GM12878 (cell line): ENCODE data around the gene PCDHGA10. TPM values are rescaled to one million over a fixed set of nuclear protein-coding genes. Genes with fewer than 3 reads are reported as not detected.

Source experiments
- ATAC-seq: fragments of 200-7000 bp; cut with Tn5 transposase; 3 replicates; pipeline ENCODE4 v1.9.1; 2020; ENCODE audit warnings: mild to moderate bottlenecking, moderate library complexity
- BruUV-seq: library from RNA; stranded (reverse); fragments of 400-500 nt; replicated peaks from 2 replicates; lab custom pipeline; 2021; lab: Mats Ljungman, UMichigan
- CTCF ChIA-PET: fragments of 300-600 bp; sonication (Branson Sonifier 250); formaldehyde crosslinking; extraction: SDS; loops from one replicate; lab custom pipeline; 2021; ENCODE audit warnings: inconsistent platforms; lab: Yijun Ruan, JAX
- POLR2A ChIA-PET: fragments of 350-600 bp; formaldehyde crosslinking; extraction: SDS; loops from one replicate; lab custom pipeline; 2021; ENCODE audit warnings: inconsistent platforms; lab: Charles Lee
- RAD21 ChIA-PET: fragments of 300-600 bp; sonication (Branson Sonifier 250); formaldehyde crosslinking; loops from one replicate; lab custom pipeline; 2023; ENCODE audit warnings: antibody characterized with exemption; ENCODE audit not compliant: unreplicated experiment; lab: Charles Lee
- SMC1A ChIA-PET: fragments of 300-600 bp; sonication (Branson Sonifier 250); formaldehyde crosslinking; loops from one replicate; lab custom pipeline; 2023; ENCODE audit not compliant: unreplicated experiment, uncharacterized antibody; lab: Charles Lee
- DNase-seq: peaks from one replicate; pipeline ENCODE4 v3.0.0-alpha.2; 2011; ENCODE audit warnings: low read depth, low spot score
- FAIRE-seq: peaks from 3 replicates; lab custom pipeline; 2011; peaks lifted over from hg19 to GRCh38; lab: Jason Lieb, UNC
- H2AFZ ChIP-seq: 2 replicates; pipeline ENCODE4 v1.6.0; 2011; ENCODE audit warnings: low read depth, low read length, control low read depth; ENCODE audit not compliant: control insufficient read depth
- H3K27ac ChIP-seq: 2 replicates; pipeline ENCODE4 v1.5.1; 2011; ENCODE audit warnings: control low read depth; ENCODE audit not compliant: control insufficient read depth, insufficient read depth
- H3K27me3 ChIP-seq, 2 experiments: replicated peaks in 1 of 2; 2 replicates each; pipeline versions ENCODE4 v1.6.0 to v1.6.1; 2011; ENCODE audit warnings: low read length in 1 of 2; ENCODE audit not compliant: control insufficient read depth in 2 of 2, insufficient read depth in 2 of 2
- H3K36me3 ChIP-seq, 2 experiments: 2 replicates each; pipeline ENCODE4 v1.5.1; 2011; ENCODE audit warnings: low read length in 1 of 2; ENCODE audit not compliant: control insufficient read depth in 2 of 2, insufficient read depth in 2 of 2
- H3K4me1 ChIP-seq: 2 replicates; pipeline ENCODE4 v1.6.1; 2011; ENCODE audit warnings: mild to moderate bottlenecking, low read length, moderate library complexity, mixed read lengths; ENCODE audit not compliant: control insufficient read depth, insufficient read depth
- H3K4me2 ChIP-seq: 2 replicates; pipeline ENCODE4 v1.6.0; 2011; ENCODE audit warnings: control low read depth; ENCODE audit not compliant: control insufficient read depth, insufficient read depth
- H3K4me3 ChIP-seq: fragments of 200-600 bp; sonication (generic); 2 replicates; pipeline ENCODE4 v1.5.1; 2016
- H3K79me2 ChIP-seq: 2 replicates; pipeline ENCODE4 v1.6.0; 2011; ENCODE audit warnings: low read length; ENCODE audit not compliant: control insufficient read depth, insufficient read depth
- H3K9ac ChIP-seq: 2 replicates; pipeline ENCODE4 v1.8.0; 2011; ENCODE audit warnings: low read length, control low read depth, mixed read lengths; ENCODE audit not compliant: control insufficient read depth, insufficient read depth
- H3K9me3 ChIP-seq: replicated peaks from 3 replicates; pipeline ENCODE4 v1.5.1; 2011; ENCODE audit warnings: mild to moderate bottlenecking, low read length; ENCODE audit not compliant: control insufficient read depth, insufficient read depth
- H4K20me1 ChIP-seq: 2 replicates; pipeline ENCODE4 v1.6.0; 2011; ENCODE audit not compliant: control insufficient read depth, insufficient read depth
- ASH2L ChIP-seq: fragments of 300-600, 200-600 bp; sonication (generic); IDR thresholded peaks from 2 replicates; pipeline ENCODE4 v1.6.1; 2017; ENCODE audit warnings: low read depth, mild to moderate bottlenecking, borderline replicate concordance
- E4F1 ChIP-seq: fragments of 450-650 bp; IDR thresholded peaks from 2 replicates; pipeline ENCODE4 v1.6.1; 2018; ENCODE audit warnings: borderline replicate concordance, mild to moderate bottlenecking; ENCODE audit not compliant: partially characterized antibody
- ETV6 ChIP-seq, 2 experiments: fragments of 450-650 bp in 1 of 2; IDR thresholded peaks in 1 of 2; conservative IDR thresholded peaks in 1 of 2; 2 replicates each; pipeline ENCODE4 v1.6.1; 2014; ENCODE audit warnings: antibody characterized with exemption in 1 of 2, borderline replicate concordance in 1 of 2, low read depth in 1 of 2, mild to moderate bottlenecking in 1 of 2, moderate library complexity in 1 of 2
- NRF1 ChIP-seq: conservative IDR thresholded peaks from 2 replicates; pipeline ENCODE4 v1.6.1; 2011; ENCODE audit warnings: mild to moderate bottlenecking, low read depth, low read length, improper control_type of control experiment
- SPI1 ChIP-seq: IDR thresholded peaks from 2 replicates; pipeline ENCODE4 v1.6.1; 2011; ENCODE audit warnings: low read depth, mild to moderate bottlenecking, low read length, moderate library complexity, borderline replicate concordance; ENCODE audit not compliant: insufficient read depth
- USF2 ChIP-seq: IDR thresholded peaks from 2 replicates; pipeline ENCODE4 v1.6.1; 2011; ENCODE audit warnings: low read depth, low read length, improper control_type of control experiment, borderline replicate concordance
- ZZZ3 ChIP-seq: IDR thresholded peaks from 2 replicates; pipeline ENCODE4 v1.6.1; 2011; ENCODE audit warnings: low read depth; ENCODE audit not compliant: control insufficient read depth, insufficient read length
- WGBS: methylation state at CpG from one replicate; pipeline ENCODE4 v1.1.6; 2016; ENCODE audit warnings: low lambda C conversion rate; ENCODE audit not compliant: insufficient replicate concordance, insufficient coverage; ENCODE audit errors: missing lambda C conversion rate; 5-methylcytosine and 5-hydroxymethylcytosine counted together
- in situ Hi-C: fragments of 300-500 bp; cut with MboI; formaldehyde crosslinking; loops from 9 replicates; pipeline ENCODE4 v1.14.3; 2018; ENCODE audit warnings: mixed read lengths
- intact Hi-C: fragments of 100-400 bp; cut with micrococcal nuclease; formaldehyde crosslinking; loops from one replicate; pipeline ENCODE4 v1.14.2; 2022; ENCODE audit not compliant: unreplicated experiment
- polyA plus RNA-seq, 11 experiments: library from polyadenylated mRNA; depleted of rRNA in 4 of 11; unstranded in 6 of 11; stranded (reverse) in 5 of 11; fragments of >200 nt; fragmentation: Nextera tagmentation in 4 of 11; fragmentation: Illumina TruSeq in 1 of 11; extraction: Ambion mirVana in 4 of 11; extraction: Trizol in 1 of 11; gene quantifications; 1 replicate in 1 of 11; 2 replicates in 10 of 11; pipeline versions ENCODE4 v1.2.1 to v1.2.3, GENCODE V29; 2011 to 2016; ENCODE audit warnings: inconsistent platforms in 2 of 11, missing spikeins in 2 of 11, low read depth in 1 of 11
- total RNA-seq, 4 experiments: library from RNA; depleted of rRNA in 3 of 4; stranded (reverse); fragments of >200 nt in 3 of 4; fragmentation: Illumina TruSeq in 1 of 4; extraction: Trizol in 1 of 4; gene quantifications; 2 replicates each; pipeline versions ENCODE4 v1.2.1 to v1.2.3, GENCODE V29; 2013 to 2021

Gene PCDHGA10
- total and polyA plus RNA-seq, 10 of the 15 experiments (the other 5 are each of a cell fraction or from before 2014, with no cell fraction given) = 0.39 to 2.2 (median 1.1) TPM

- no peaks in the 10 kb centered on the region for H4K20me1 ChIP-seq
Measured at GRCh38 chr5:141366016-141366896, 46.5 kb upstream of the PCDHGA10 start.

More at GRCh38 chr5:141366016-141366896, 46.5 kb upstream of the PCDHGA10 start:
- H3K27ac ChIP-seq = no peak overlapping the region
- peaks cover 13% of the 10 kb centered on the region; the same call in 1 of the 3 replicates for H3K9me3 ChIP-seq
- SMC1A ChIA-PET = no interaction called here
- H3K4me3 ChIP-seq = no peak overlapping the region
- BruUV-seq = no TSS peak
- POLR2A ChIA-PET = no interaction called here
- H3K4me2 ChIP-seq = no peak overlapping the region
- FAIRE-seq (no peak), DNase-seq (no peak), ATAC-seq (no peak)
- in situ Hi-C loops (no loop called here), intact Hi-C loops (no loop called here)
- TF ChIP-seq E4F1 (no peak), ETV6 (conservative IDR thresholded peaks at IDR 0.05 in 1 of 2, IDR thresholded peaks at IDR 0.05 in 1 of 2; ENCODE audit: borderline replicate concordance in 1 of 2, low read depth in 1 of 2) (no peak), ASH2L (no peak), NRF1 (no peak), USF2 (no peak), SPI1 (no peak), ZZZ3 (no peak)
- H3K79me2 ChIP-seq = no peaks in the 10 kb centered on the region
- no peak overlapping the region for H2AFZ ChIP-seq
- no peak overlapping the region for H3K9ac ChIP-seq
- no peaks in the 10 kb centered on the region for H3K36me3 ChIP-seq
- RAD21 ChIA-PET = no interaction called here
- H3K4me1 ChIP-seq = no peaks in the 10 kb centered on the region
- 66% methylated on average over 46 of the region's 46 CpGs for WGBS
- CTCF ChIA-PET = interaction anchor here (1.3 kb wide), 1 partner anchor 197 kb away, joined by 3 read pairs; no protein-coding TSS in a partner anchor
- no peaks in the 10 kb centered on the region; a peak in 1 of 4 replicates for H3K27me3 ChIP-seq
